H1 (cell line): Measurements from ENCODE around the gene SEC14L6. TPM values are rescaled to one million over a fixed set of nuclear protein-coding genes. Genes with fewer than 3 reads are reported as not detected.

Source experiments
- CTCF ChIA-PET: fragments of 300-600 bp; sonication (Branson Sonifier 250); formaldehyde crosslinking; loops from one replicate; lab custom pipeline; 2021; ENCODE audit not compliant: partially characterized antibody; lab: Charles Lee
- POLR2A ChIA-PET: fragments of 300-600 bp; sonication (Branson Sonifier 250); formaldehyde crosslinking; loops from one replicate; lab custom pipeline; 2021; ENCODE audit warnings: inconsistent platforms; ENCODE audit not compliant: partially characterized antibody; lab: Charles Lee
- DNase-seq, 2 experiments: peaks; one replicate each; pipeline versions ENCODE4 v3.0.0 to v3.0.0-alpha.2; 2010 to 2022; ENCODE audit warnings: low spot score in 2 of 2, low read depth in 1 of 2, mixed read lengths in 1 of 2
- FAIRE-seq: peaks from 2 replicates; lab custom pipeline; 2011; peaks lifted over from hg19 to GRCh38; lab: Jason Lieb, UNC
- H2AFZ ChIP-seq: 2 replicates; pipeline ENCODE4 v1.8.1; 2012; ENCODE audit warnings: low read length, inconsistent platforms
- H2AK5ac ChIP-seq: 2 replicates; pipeline ENCODE4 v1.6.1; 2013; ENCODE audit warnings: low read depth, low read length
- H2BK120ac ChIP-seq: replicated peaks from 2 replicates; pipeline ENCODE3; 2013; ENCODE audit warnings: low read depth, low read length, inconsistent platforms
- H2BK12ac ChIP-seq: 2 replicates; pipeline ENCODE4 v1.6.1; 2013; ENCODE audit warnings: low read depth, low read length
- H2BK15ac ChIP-seq: 2 replicates; pipeline ENCODE4 v1.6.1; 2013; ENCODE audit warnings: low read length
- H2BK20ac ChIP-seq: 2 replicates; pipeline ENCODE4 v1.6.1; 2013; ENCODE audit warnings: low read length
- H2BK5ac ChIP-seq: 2 replicates; pipeline ENCODE4 v1.6.1; 2013; ENCODE audit warnings: low read depth, low read length
- H3K14ac ChIP-seq: 2 replicates; pipeline ENCODE4 v1.6.1; 2013; ENCODE audit warnings: inconsistent platforms; ENCODE audit not compliant: insufficient read length
- H3K18ac ChIP-seq: 2 replicates; pipeline ENCODE4 v1.6.1; 2013; ENCODE audit warnings: low read length; ENCODE audit errors: extremely low read depth
- H3K23ac ChIP-seq: 2 replicates; pipeline ENCODE4 v1.6.1; 2013; ENCODE audit warnings: inconsistent platforms; ENCODE audit not compliant: insufficient read length
- H3K23me2 ChIP-seq: 2 replicates; pipeline ENCODE4 v1.6.1; 2013; ENCODE audit warnings: low read depth, low read length
- H3K27ac ChIP-seq: 2 replicates; pipeline ENCODE4 v1.6.1; 2011; ENCODE audit warnings: low read depth, low read length, inconsistent platforms
- H3K27me3 ChIP-seq, 4 experiments: replicated peaks in 1 of 4; 1 replicate in 1 of 4; 2 replicates in 3 of 4; pipeline versions ENCODE4 v1.6.1 to v1.8.1; 2011 to 2013; ENCODE audit warnings: low read length in 3 of 4, mild to moderate bottlenecking in 3 of 4, inconsistent platforms in 2 of 4, mixed read lengths in 2 of 4, moderate library complexity in 1 of 4; ENCODE audit not compliant: control insufficient read depth in 3 of 4, insufficient read depth in 3 of 4; ENCODE audit errors: extremely low read depth in 1 of 4
- H3K36me3 ChIP-seq, 4 experiments: 2 replicates each; pipeline versions ENCODE4 v1.6.1 to v1.8.1; 2011 to 2013; ENCODE audit warnings: mild to moderate bottlenecking in 4 of 4, low read length in 3 of 4, moderate library complexity in 2 of 4, control low read depth in 1 of 4, inconsistent platforms in 1 of 4; ENCODE audit not compliant: insufficient read depth in 4 of 4, control insufficient read depth in 2 of 4
- H3K4ac ChIP-seq: replicated peaks from 2 replicates; pipeline ENCODE3; 2013; ENCODE audit warnings: low read length, low read depth, mixed read lengths, inconsistent platforms; ENCODE audit not compliant: insufficient read length
- H3K4me1 ChIP-seq, 4 experiments: replicated peaks in 1 of 4; 1 replicate in 1 of 4; 2 replicates in 3 of 4; pipeline versions ENCODE4 v1.6.1 to v1.8.1; 2011 to 2013; ENCODE audit warnings: low read length in 3 of 4, inconsistent platforms in 2 of 4, mixed read lengths in 1 of 4; ENCODE audit not compliant: insufficient read depth in 4 of 4, control insufficient read depth in 3 of 4
- H3K4me2 ChIP-seq, 2 experiments: 2 replicates each; pipeline versions ENCODE4 v1.6.1 to v1.8.1; 2011 to 2013; ENCODE audit warnings: low read depth in 2 of 2, low read length in 2 of 2, control low read depth in 1 of 2, inconsistent platforms in 1 of 2, mild to moderate bottlenecking in 1 of 2; ENCODE audit not compliant: insufficient read depth in 1 of 2
- H3K4me3 ChIP-seq, 4 experiments: fragments of 200-600, 300-600 bp in 1 of 4; sonication (generic), shearing (Covaris generic), sonication (Bioruptor Twin) in 1 of 4; 2 replicates each; pipeline versions ENCODE4 v1.5.1 to v1.8.1; 2011 to 2016; ENCODE audit warnings: low read length in 4 of 4, low read depth in 3 of 4, control low read depth in 2 of 4, inconsistent platforms in 2 of 4, mild to moderate bottlenecking in 2 of 4, mixed read lengths in 1 of 4, moderate library complexity in 1 of 4; ENCODE audit not compliant: insufficient read depth in 2 of 4; ENCODE audit errors: extremely low read depth in 1 of 4
- H3K56ac ChIP-seq: replicated peaks from 2 replicates; pipeline ENCODE3; 2013; ENCODE audit warnings: low read depth, mild to moderate bottlenecking, mixed read lengths, low read length, inconsistent platforms; ENCODE audit not compliant: insufficient read length
- H3K79me1 ChIP-seq: 2 replicates; pipeline ENCODE4 v1.6.1; 2013; ENCODE audit warnings: low read depth, low read length, control low read depth
- H3K79me2 ChIP-seq, 2 experiments: 2 replicates each; pipeline versions ENCODE4 v1.6.1 to v1.8.1; 2012 to 2013; ENCODE audit warnings: low read length in 2 of 2, mild to moderate bottlenecking in 2 of 2, inconsistent platforms in 1 of 2; ENCODE audit not compliant: insufficient read depth in 2 of 2, control insufficient read depth in 1 of 2
- H3K9ac ChIP-seq, 4 experiments: replicated peaks in 1 of 4; 1 replicate in 1 of 4; 2 replicates in 3 of 4; pipeline versions ENCODE4 v1.6.1 to v1.8.1; 2011 to 2013; ENCODE audit warnings: low read depth in 3 of 4, low read length in 3 of 4, control low read depth in 2 of 4, mild to moderate bottlenecking in 2 of 4, moderate library complexity in 2 of 4, inconsistent platforms in 1 of 4; ENCODE audit errors: extremely low read depth in 1 of 4
- H3K9me3 ChIP-seq, 2 experiments: 2 replicates each; pipeline versions ENCODE4 v1.6.1 to v1.8.1; 2012 to 2013; ENCODE audit warnings: mild to moderate bottlenecking in 2 of 2, moderate library complexity in 2 of 2, control low read depth in 1 of 2, inconsistent platforms in 1 of 2, low read depth in 1 of 2, low read length in 1 of 2, mixed read lengths in 1 of 2; ENCODE audit not compliant: insufficient read depth in 2 of 2
- H4K20me1 ChIP-seq, 2 experiments: replicated peaks in 1 of 2; 2 replicates each; pipeline versions ENCODE3 to v1.8.1; 2011 to 2013; ENCODE audit warnings: inconsistent platforms in 2 of 2, low read length in 2 of 2, mild to moderate bottlenecking in 1 of 2; ENCODE audit not compliant: insufficient read depth in 2 of 2, control insufficient read depth in 1 of 2
- H4K5ac ChIP-seq: 2 replicates; pipeline ENCODE4 v1.6.1; 2013; ENCODE audit warnings: low read length, low read depth, mixed read lengths, inconsistent platforms; ENCODE audit not compliant: insufficient read length
- H4K8ac ChIP-seq: 2 replicates; pipeline ENCODE4 v1.8.0; 2013; ENCODE audit warnings: mild to moderate bottlenecking, moderate library complexity, low read length, inconsistent platforms; ENCODE audit not compliant: insufficient read depth; ENCODE audit errors: extremely low read depth
- H4K91ac ChIP-seq: replicated peaks from 2 replicates; pipeline ENCODE3; 2013; ENCODE audit warnings: low read length, mixed read lengths, inconsistent platforms; ENCODE audit not compliant: insufficient read length
- CBX8 ChIP-seq: fragments of 300-800, 300-1000 bp; sonication (generic); IDR thresholded peaks from 2 replicates; pipeline ENCODE4 v1.7.1; 2016; ENCODE audit warnings: low read depth, low read length, borderline replicate concordance
- CHD2 ChIP-seq: IDR thresholded peaks from 2 replicates; pipeline ENCODE4 v1.6.1; 2012; ENCODE audit warnings: low read length, improper control_type of control experiment
- TBP ChIP-seq: IDR thresholded peaks from 2 replicates; pipeline ENCODE4 v1.6.1; 2011; ENCODE audit warnings: low read depth, low read length, improper control_type of control experiment
- whole genome bisulfite sequencing, 2 experiments: shearing (Covaris generic) in 1 of 2; methylation state at CpG; one replicate each; pipeline versions ENCODE4 v1.1.6 to v1.1.7; 2013 to 2015; ENCODE audit warnings: low lambda C conversion rate in 2 of 2, mixed read lengths in 2 of 2, inconsistent platforms in 1 of 2, low coverage in 1 of 2, missing lambda C conversion rate in 1 of 2; ENCODE audit not compliant: insufficient replicate concordance in 2 of 2, insufficient coverage in 1 of 2, insufficient read length in 1 of 2; ENCODE audit errors: extremely low coverage in 1 of 2, missing lambda C conversion rate in 1 of 2; 5-methylcytosine and 5-hydroxymethylcytosine counted together
- polyA plus RNA-seq, 7 experiments: library from polyadenylated mRNA; depleted of rRNA in 3 of 7; stranded (reverse) in 5 of 7; unstranded in 2 of 7; fragments of >200 nt in 5 of 7; fragments of 200-250 nt in 2 of 7; gene quantifications; 1 replicate in 5 of 7; 2 replicates in 1 of 7; 4 replicates in 1 of 7; pipeline versions ENCODE4 v1.2.1 to v1.2.3, GENCODE V29; 2011 to 2013; ENCODE audit warnings: missing spikeins in 2 of 7, mixed read lengths in 2 of 7
- total RNA-seq: library from RNA; stranded (reverse); fragmentation: NEBNext Ultra II Directional; extraction: Animal tissue kit (Norgen Biotek cat#: 25700); gene quantifications from 2 replicates; pipeline ENCODE4 v1.2.1, GENCODE V29; 2021

SEC14L6 gene
- total and polyA plus RNA-seq, 2 of the 8 experiments (the other 6 are each of a cell fraction or from before 2014, with no cell fraction given), result 0.63 to 2.1 TPM

DNA sequence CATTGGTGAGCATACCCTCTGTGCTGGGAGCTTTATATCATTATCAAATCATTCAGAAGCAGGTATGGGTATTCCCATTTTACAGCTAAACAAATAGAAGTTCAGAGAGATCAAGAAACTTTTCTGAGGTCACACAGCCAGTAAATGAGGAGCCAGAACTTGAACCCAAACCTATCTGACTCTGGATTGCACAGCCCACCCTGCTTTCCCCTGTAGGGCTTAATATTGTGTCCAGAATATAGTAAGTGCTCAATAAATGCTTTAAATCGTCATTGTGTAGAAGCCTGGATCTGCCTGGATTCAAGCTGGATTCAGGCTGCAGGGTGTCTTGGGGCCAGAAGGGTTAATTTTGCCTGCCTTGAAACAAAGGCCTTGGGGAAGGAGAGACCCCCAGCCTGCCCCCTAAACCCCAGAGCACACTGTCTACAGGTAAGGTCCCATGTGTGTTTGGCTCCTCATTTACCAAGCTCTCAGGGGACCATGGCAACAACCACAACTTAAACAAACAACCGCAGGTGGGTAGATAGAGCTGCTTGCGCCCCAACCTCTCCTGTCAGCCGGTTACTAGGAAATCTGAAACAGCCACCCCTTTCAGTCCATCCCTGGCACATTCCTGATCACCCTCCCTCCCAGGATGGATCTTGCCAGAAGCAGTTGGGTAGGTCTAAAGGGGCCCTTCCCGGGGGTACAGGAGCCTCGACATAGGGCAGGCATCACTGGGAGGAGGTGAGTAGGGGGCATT, 71.7 kb downstream of the SEC14L6 start:
- Histone ChIP-seq H4K5ac (no peak overlapping the region), H3K79me2 (no peaks in the 10 kb centered on the region), H3K18ac (no peak overlapping the region), H4K8ac (no peak overlapping the region; the same call in 1 of the 2 replicates), H2BK12ac (no peak overlapping the region), H3K56ac (no peak overlapping the region), H3K27ac (no peak overlapping the region), H3K23ac (no peak overlapping the region), H4K20me1 (no peaks in the 10 kb centered on the region), H2AFZ (no peak overlapping the region), H2BK20ac (no peak overlapping the region), H2BK120ac (no peak overlapping the region), H3K4ac (no peak overlapping the region), H3K27me3 (no peaks in the 10 kb centered on the region; a peak in 1 of 7 replicates), H4K91ac (no peak overlapping the region), H3K36me3 (no peaks in the 10 kb centered on the region), H2BK5ac (no peak overlapping the region), H3K4me2 (no peak overlapping the region), H3K14ac (no peak overlapping the region), H3K9ac (no peak overlapping the region), H3K79me1 (no peaks in the 10 kb centered on the region), H3K9me3 (no peaks in the 10 kb centered on the region), H2BK15ac (no peak overlapping the region), H3K4me3 (no peak overlapping the region), H2AK5ac (no peak overlapping the region), H3K23me2 (no peaks in the 10 kb centered on the region), H3K4me1 (no peaks in the 10 kb centered on the region; a peak in 1 of 7 replicates)
- DNase-seq (no peak), FAIRE-seq (no peak)
- 85% methylated on average over 6 of the region's 6 CpGs; no CpG with 5 or more reads in 1 of the 2 experiments for WGBS, 2 experiments
- POLR2A ChIA-PET, result interaction anchor here (0.9 to 1.4 kb wide), 2 partner anchors 9 to 30 kb away, joined by 3 to 5 read pairs; no protein-coding TSS in a partner anchor
- CTCF ChIA-PET, result interaction anchor here (0.7 to 5.9 kb wide), 6 partner anchors 10 to 126 kb away, joined by 3 to 48 read pairs (median 3); no protein-coding TSS in a partner anchor
- TF ChIP-seq CBX8, result no peak
- TF ChIP-seq CHD2, result no peak
- TF ChIP-seq TBP, result no peak
